GM12891 (cell line): ENCODE results near the gene PTPRN2.
"Not testable (repeated sequence)": the region's sequence is repeated elsewhere in the genome, so short reads cannot be mapped to it uniquely, and the experiment has no call there.

Experiments
- PAX5 ChIP-seq: IDR thresholded peaks from 2 replicates; pipeline ENCODE4 v1.6.1; 2011; ENCODE audit warnings: low read length, moderate library complexity, mild to moderate bottlenecking; ENCODE audit not compliant: insufficient read depth, severe bottlenecking
- POLR2A ChIP-seq: IDR thresholded peaks from 2 replicates; pipeline ENCODE4 v1.6.1; 2011; ENCODE audit warnings: low read depth, low read length, control low read depth
- POLR2AphosphoS5 ChIP-seq: IDR thresholded peaks from 2 replicates; pipeline ENCODE4 v1.6.1; 2011; ENCODE audit warnings: low read depth, low read length, control low read depth
- POU2F2 ChIP-seq: IDR thresholded peaks from 2 replicates; pipeline ENCODE4 v1.6.1; 2011; ENCODE audit warnings: low read depth, mild to moderate bottlenecking, control low read depth, low read length, moderate library complexity
- SPI1 ChIP-seq: IDR thresholded peaks from 2 replicates; pipeline ENCODE4 v1.6.1; 2011; ENCODE audit warnings: low read depth, low read length, control low read depth
- TAF1 ChIP-seq: IDR thresholded peaks from 2 replicates; pipeline ENCODE4 v1.6.1; 2011; ENCODE audit warnings: low read depth, low read length, control low read depth

DNA sequence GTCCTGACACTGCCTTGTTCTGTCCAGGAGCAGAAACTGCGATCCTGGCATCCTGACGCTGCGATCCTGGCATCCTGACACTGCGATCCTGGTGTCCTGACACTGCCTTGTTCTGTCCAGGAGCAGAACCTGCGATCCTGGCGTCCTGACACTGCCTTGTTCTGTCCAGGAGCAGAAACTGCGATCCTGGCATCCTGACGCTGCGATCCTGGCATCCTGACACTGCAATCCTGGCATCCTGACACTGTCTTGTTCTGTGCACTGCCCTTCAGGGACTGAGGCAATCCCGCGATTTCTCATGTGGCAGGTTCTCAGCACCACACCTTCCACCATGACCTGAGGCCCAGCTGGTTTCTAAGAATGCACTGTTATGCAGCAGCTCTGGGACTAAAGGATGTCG is 541.4 kb downstream of the PTPRN2 start:
- TF ChIP-seq POLR2A, POLR2AphosphoS5, TAF1, SPI1, PAX5, POU2F2: not testable (repeated sequence)
